Gastroesophageal sphincter (tissue), 4 donors: ENCODE results near the gene ZDHHC15. TPM values are rescaled to one million over a fixed set of nuclear protein-coding genes. Genes with fewer than 3 reads are reported as not detected.

Source experiments
- ATAC-seq: fragments of 150-250 bp; one replicate; pipeline ENCODE4 v1.9.1; 2016; ENCODE audit warnings: mild to moderate bottlenecking, moderate library complexity
- H3K27ac ChIP-seq, 4 donors: fragments of 200-600 bp; sonication (generic) in 3 of 4; 1 replicate in 3 of 4; 2 replicates in 1 of 4; pipeline ENCODE4 v1.5.1; 2016 to 2019
- H3K27me3 ChIP-seq: fragments of 200-600 bp; sonication (generic); one replicate; pipeline ENCODE4 v1.5.1; 2019
- H3K36me3 ChIP-seq, 2 donors: fragments of 200-600 bp; sonication (generic); one replicate each; pipeline ENCODE4 v1.5.1; 2019; ENCODE audit warnings: control low read depth in 1 of 2
- H3K4me1 ChIP-seq, 3 donors: fragments of 200-600 bp; sonication (generic); 1 replicate in 2 of 3; 2 replicates in 1 of 3; pipeline ENCODE4 v1.5.1; 2016 to 2019; ENCODE audit warnings: control low read depth in 2 of 3
- H3K4me3 ChIP-seq, 2 donors: fragments of 200-600 bp; sonication (generic); one replicate each; pipeline ENCODE4 v1.5.1; 2019; ENCODE audit warnings: mild to moderate bottlenecking in 1 of 2, moderate library complexity in 1 of 2
- H3K9me3 ChIP-seq, 3 donors: fragments of 200-600 bp; sonication (generic); one replicate each; pipeline ENCODE4 v1.5.1; 2017 to 2019; ENCODE audit warnings: control low read depth in 2 of 3
- CTCF ChIP-seq, 4 experiments: fragments of 200-600 bp in 2 of 4; fragments of 450-650 bp in 2 of 4; sonication (generic) in 1 of 4; IDR thresholded peaks; one replicate each; pipeline ENCODE4 v1.5.1; 2017 to 2019; ENCODE audit warnings: antibody characterized with exemption in 4 of 4, mild to moderate bottlenecking in 2 of 4, moderate library complexity in 2 of 4
- EP300 ChIP-seq: sonication (generic); formaldehyde crosslinking; IDR thresholded peaks from one replicate; pipeline ENCODE4 v1.6.1; 2017; ENCODE audit warnings: antibody characterized with exemption, mild to moderate bottlenecking
- POLR2A ChIP-seq, 2 donors: fragments of 450-650 bp; IDR thresholded peaks; one replicate each; pipeline ENCODE4 v1.6.1; 2017; ENCODE audit warnings: antibody characterized with exemption in 2 of 2, mild to moderate bottlenecking in 2 of 2, moderate library complexity in 1 of 2
- POLR2AphosphoS5 ChIP-seq: sonication (generic); formaldehyde crosslinking; IDR thresholded peaks from one replicate; pipeline ENCODE4 v1.6.1; 2017; ENCODE audit warnings: antibody characterized with exemption
- WGBS, 2 donors: methylation state at CpG; one replicate each; pipeline ENCODE4 v1.1.5; 2018; ENCODE audit warnings: low coverage in 1 of 2; 5-methylcytosine and 5-hydroxymethylcytosine counted together
- total RNA-seq, 4 donors: library from RNA; depleted of rRNA; stranded (reverse); fragments of >200 nt; gene quantifications; one replicate each; pipeline ENCODE4 v1.1.0, GENCODE V29; 2016

The ZDHHC15 gene
- total RNA-seq, 4 donors from 2014 or later = 2.7 to 3.1 (median 2.8) TPM

GRCh38 chrX:75327607-75328006 is 195.2 kb downstream of the ZDHHC15 start:
- WGBS, 2 donors = no CpG with 5 or more reads among the region's 16 CpGs
- TF ChIP-seq POLR2AphosphoS5 (no peak), POLR2A (IDR thresholded peaks at IDR 0.05) (no peak), CTCF (IDR thresholded peaks at IDR 0.05) (no peak), EP300 (no peak)
- peaks cover 0 to 28% of the 10 kb centered on the region in 2 donors for H3K36me3 ChIP-seq
- no peak overlapping the region for H3K4me3 ChIP-seq
- peaks cover 0 to 3% (median 0%) of the 10 kb centered on the region in 3 donors for H3K9me3 ChIP-seq
- no peak overlapping the region for H3K27ac ChIP-seq
- no peaks in the 10 kb centered on the region for H3K27me3 ChIP-seq
- no peak for ATAC-seq
- H3K4me1 ChIP-seq = no peaks in the 10 kb centered on the region

Other genes starting within 250 kb of the ZDHHC15 start
- gene UPRT, start 249.0 kb downstream of the ZDHHC15 start, total RNA-seq = 10 to 100 TPM in 3 of 4 donors, 1 to 10 TPM in 1; 9.0 to 15.6 (median 12.8) TPM